ENCODE measurements around the gene PSMA6. TPM values are rescaled to one million over a fixed set of nuclear protein-coding genes. Genes with fewer than 3 reads are reported as not detected.

The PSMA6 gene
- total and polyA plus RNA-seq, 4 donors: 91.6 to 174 (median 103) TPM

DNA sequence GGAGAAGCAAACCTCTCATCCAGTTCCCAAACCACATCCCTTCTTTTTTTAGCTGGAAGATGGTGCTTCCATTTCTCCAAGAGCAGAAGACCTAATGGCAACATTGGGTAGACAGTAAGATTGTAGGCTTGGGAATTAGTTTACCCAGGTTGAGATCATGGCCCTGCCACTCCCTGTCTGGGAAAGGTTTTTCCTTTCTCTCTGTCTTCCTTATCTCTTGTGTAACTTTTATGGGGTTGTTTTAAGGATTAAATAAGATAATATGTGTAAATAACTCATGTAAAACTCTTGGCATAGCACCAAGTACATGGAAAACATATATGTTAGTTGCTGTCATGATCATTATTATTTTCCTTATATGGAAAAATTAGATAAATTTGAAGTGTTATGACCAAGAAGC, 23.2 kb upstream of the PSMA6 start:
- Histone ChIP-seq H3K4me3 (ENCODE audit: low read length in 2 of 2) (no peak overlapping the region), H3K9me3 (ENCODE audit: control insufficient read depth, low read length) (no peaks in the 10 kb centered on the region), H3K27me3 (ENCODE audit: control insufficient read depth in 1 of 2, insufficient read depth in 2 of 2, low read length in 1 of 2) (no peaks in the 10 kb centered on the region), H3K4me1 (ENCODE audit: control insufficient read depth in 1 of 2, insufficient read depth in 2 of 2, low read length in 2 of 2) (no peaks in the 10 kb centered on the region), H3K36me3 (ENCODE audit: control insufficient read depth in 1 of 2, insufficient read depth in 2 of 2, low read length in 1 of 2) (peaks cover 2 to 6% of the 10 kb centered on the region in 2 donors), H3K27ac (ENCODE audit: low read depth in 1 of 2, low read length in 2 of 2) (no peak overlapping the region)
- ATAC-seq (ENCODE audit: low FRiP score) (no peak), DNase-seq (no peak)
- intact Hi-C loops (cut with DNase I): no loop called here

DNA sequence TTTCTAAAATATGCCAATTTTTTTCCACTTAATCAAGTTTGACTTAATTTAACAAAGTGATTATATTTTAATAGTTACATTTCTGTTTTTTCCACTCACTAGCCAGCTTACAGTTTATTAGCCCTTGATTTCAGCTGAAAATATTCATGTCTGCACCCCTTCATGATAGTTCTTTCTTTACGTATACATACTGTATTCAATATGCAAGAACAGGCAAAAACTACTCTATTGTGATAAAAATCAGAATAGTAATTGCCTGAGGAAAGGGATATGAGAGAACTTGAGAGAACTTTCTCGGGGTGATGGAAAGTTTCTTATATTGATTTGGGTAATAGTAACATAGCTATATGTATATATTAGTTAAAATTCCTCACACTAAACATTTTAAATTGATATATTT, 17.4 kb upstream of the PSMA6 start:
- no peak for ATAC-seq (ENCODE audit: low FRiP score)
- H3K36me3 ChIP-seq (ENCODE audit: control insufficient read depth in 1 of 2, insufficient read depth in 2 of 2, low read length in 1 of 2): peaks cover 1 to 12% of the 10 kb centered on the region in 2 donors

DNA sequence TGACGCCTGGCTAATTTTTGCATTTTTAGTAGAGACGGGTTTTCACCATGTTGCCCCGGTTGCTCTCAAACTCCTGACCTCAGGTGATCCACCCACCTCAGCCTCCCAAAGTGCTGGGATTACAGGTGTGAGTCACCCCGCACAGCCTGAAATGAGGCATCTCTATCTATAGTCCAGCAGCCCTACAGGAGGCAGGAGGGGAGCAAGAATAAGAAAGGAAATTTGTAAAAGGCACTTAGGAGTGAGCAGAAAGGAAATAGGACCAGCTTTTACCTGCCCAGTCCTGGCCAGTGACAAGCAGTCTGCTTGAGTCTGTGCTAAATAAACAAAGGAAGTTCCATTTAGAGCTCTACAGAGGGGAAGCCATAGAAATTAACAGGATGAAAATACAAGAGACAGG, 15.0 kb upstream of the PSMA6 start:
- no peak for DNase-seq
- Histone ChIP-seq H3K4me1 (ENCODE audit: control insufficient read depth in 1 of 2, insufficient read depth in 2 of 2, low read length in 2 of 2) (no peaks in the 10 kb centered on the region), H3K36me3 (ENCODE audit: control insufficient read depth in 1 of 2, insufficient read depth in 2 of 2, low read length in 1 of 2) (peaks cover 0 to 9% of the 10 kb centered on the region in 2 donors), H3K9me3 (ENCODE audit: control insufficient read depth, low read length) (no peaks in the 10 kb centered on the region), H3K27ac (ENCODE audit: low read depth in 1 of 2, low read length in 2 of 2) (no peak overlapping the region), H3K27me3 (ENCODE audit: control insufficient read depth in 1 of 2, insufficient read depth in 2 of 2, low read length in 1 of 2) (no peaks in the 10 kb centered on the region), H3K4me3 (ENCODE audit: low read length in 2 of 2) (no peak overlapping the region)
- intact Hi-C loops (cut with DNase I): no loop called here
- no peak for ATAC-seq (ENCODE audit: low FRiP score)
- WGBS, 2 donors: 94 to 96% methylated on average over 4 of the region's 4 CpGs

More for the DNA sequence above, 17.4 kb upstream of the PSMA6 start:
- Histone ChIP-seq H3K4me1 (ENCODE audit: control insufficient read depth in 1 of 2, insufficient read depth in 2 of 2, low read length in 2 of 2) (no peaks in the 10 kb centered on the region), H3K27me3 (ENCODE audit: control insufficient read depth in 1 of 2, insufficient read depth in 2 of 2, low read length in 1 of 2) (no peaks in the 10 kb centered on the region), H3K27ac (ENCODE audit: low read depth in 1 of 2, low read length in 2 of 2) (no peak overlapping the region), H3K4me3 (ENCODE audit: low read length in 2 of 2) (no peak overlapping the region), H3K9me3 (ENCODE audit: control insufficient read depth, low read length) (no peaks in the 10 kb centered on the region)
- WGBS, 2 donors: 74 to 96% methylated on average over 2 of the region's 2 CpGs
- intact Hi-C loops (cut with DNase I): no loop called here
- DNase-seq: no peak

DNA sequence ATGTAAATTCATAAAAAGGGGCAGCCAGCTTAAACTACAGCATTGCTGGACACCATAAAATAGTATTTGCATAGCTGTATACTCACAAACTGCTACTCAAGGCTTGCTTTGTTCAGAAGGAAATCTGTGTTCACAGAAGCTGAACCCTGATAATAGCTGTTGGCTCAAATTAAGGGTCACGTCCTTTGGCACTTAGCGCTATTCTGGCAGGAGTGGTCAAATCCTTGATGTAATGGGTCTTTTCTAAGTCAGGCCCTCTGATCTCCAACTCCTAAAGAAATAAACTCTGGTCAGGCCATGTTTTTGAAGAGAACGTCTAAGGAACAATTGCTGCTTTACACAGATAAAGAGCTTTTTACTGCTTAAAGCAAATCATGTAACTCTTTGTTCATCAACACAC, 12.8 kb upstream of the PSMA6 start:
- Histone ChIP-seq H3K27me3 (ENCODE audit: control insufficient read depth in 1 of 2, insufficient read depth in 2 of 2, low read length in 1 of 2) (no peaks in the 10 kb centered on the region), H3K9me3 (ENCODE audit: control insufficient read depth, low read length) (no peaks in the 10 kb centered on the region), H3K4me3 (ENCODE audit: low read length in 2 of 2) (no peak overlapping the region), H3K27ac (ENCODE audit: low read depth in 1 of 2, low read length in 2 of 2) (no peak overlapping the region), H3K36me3 (ENCODE audit: control insufficient read depth in 1 of 2, insufficient read depth in 2 of 2, low read length in 1 of 2) (peaks cover 0 to 5% of the 10 kb centered on the region in 2 donors), H3K4me1 (ENCODE audit: control insufficient read depth in 1 of 2, insufficient read depth in 2 of 2, low read length in 2 of 2) (no peaks in the 10 kb centered on the region)
- intact Hi-C loops (cut with DNase I): no loop called here
- DNase-seq: no peak
- WGBS, 2 donors: 73 to 82% methylated on average over 3 of the region's 3 CpGs
- ATAC-seq (ENCODE audit: low FRiP score): peak; percentile 26

DNA sequence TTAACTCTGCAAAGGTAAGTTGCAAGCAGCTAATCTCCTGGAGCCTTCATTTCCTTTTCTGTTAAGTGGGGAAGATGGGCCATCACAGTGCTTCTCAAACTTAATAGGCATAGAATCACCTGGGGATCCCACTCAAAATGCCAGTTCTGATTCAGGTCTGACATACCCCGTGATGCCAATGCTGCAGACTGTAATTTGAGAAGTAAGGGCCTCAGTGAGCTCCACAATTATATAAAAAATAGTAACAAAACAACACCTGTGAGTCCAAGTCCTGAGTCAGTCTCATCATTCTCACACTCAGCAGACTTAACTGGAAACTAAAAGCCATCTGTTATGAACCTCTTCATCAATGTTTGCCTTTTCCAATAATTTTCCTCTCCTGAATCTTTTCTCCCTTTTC, 10.8 kb upstream of the PSMA6 start:
- WGBS, 2 donors: 94 to 98% methylated on average over 1 of the region's 1 CpG
- ATAC-seq (ENCODE audit: low FRiP score) (no peak), DNase-seq (no peak)
- Histone ChIP-seq H3K4me1 (ENCODE audit: control insufficient read depth in 1 of 2, insufficient read depth in 2 of 2, low read length in 2 of 2) (no peaks in the 10 kb centered on the region), H3K27me3 (ENCODE audit: control insufficient read depth in 1 of 2, insufficient read depth in 2 of 2, low read length in 1 of 2) (no peaks in the 10 kb centered on the region), H3K9me3 (ENCODE audit: control insufficient read depth, low read length) (no peaks in the 10 kb centered on the region), H3K27ac (ENCODE audit: low read depth in 1 of 2, low read length in 2 of 2) (no peak overlapping the region), H3K4me3 (ENCODE audit: low read length in 2 of 2) (no peak overlapping the region), H3K36me3 (ENCODE audit: control insufficient read depth in 1 of 2, insufficient read depth in 2 of 2, low read length in 1 of 2) (peaks cover 0 to 4% of the 10 kb centered on the region in 2 donors)
- intact Hi-C loops (cut with DNase I): no loop called here

DNA sequence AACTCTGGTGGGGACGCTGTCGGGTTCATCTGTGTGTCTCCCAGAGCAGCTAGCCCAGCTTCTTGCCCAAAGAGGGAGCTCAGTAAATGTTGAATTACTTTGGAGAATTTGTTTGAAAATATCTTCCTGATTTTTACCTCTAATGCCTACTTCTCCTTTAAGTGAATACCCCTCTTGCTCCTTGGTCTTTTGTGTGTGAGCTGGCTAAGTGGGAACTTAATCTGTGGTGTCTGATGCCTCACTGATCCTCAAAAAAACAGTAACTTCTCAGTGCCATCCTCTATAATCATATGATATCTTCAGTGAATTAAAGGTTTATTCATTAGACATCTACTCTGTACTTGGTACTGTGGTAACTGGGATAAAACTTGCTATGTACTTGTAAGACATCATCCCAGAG, 7.7 kb upstream of the PSMA6 start:
- no peaks in the 10 kb centered on the region for H3K27me3 ChIP-seq (ENCODE audit: control insufficient read depth in 1 of 2, insufficient read depth in 2 of 2, low read length in 1 of 2)
- WGBS, 2 donors: 92 to 98% methylated on average over 2 of the region's 2 CpGs

DNA sequence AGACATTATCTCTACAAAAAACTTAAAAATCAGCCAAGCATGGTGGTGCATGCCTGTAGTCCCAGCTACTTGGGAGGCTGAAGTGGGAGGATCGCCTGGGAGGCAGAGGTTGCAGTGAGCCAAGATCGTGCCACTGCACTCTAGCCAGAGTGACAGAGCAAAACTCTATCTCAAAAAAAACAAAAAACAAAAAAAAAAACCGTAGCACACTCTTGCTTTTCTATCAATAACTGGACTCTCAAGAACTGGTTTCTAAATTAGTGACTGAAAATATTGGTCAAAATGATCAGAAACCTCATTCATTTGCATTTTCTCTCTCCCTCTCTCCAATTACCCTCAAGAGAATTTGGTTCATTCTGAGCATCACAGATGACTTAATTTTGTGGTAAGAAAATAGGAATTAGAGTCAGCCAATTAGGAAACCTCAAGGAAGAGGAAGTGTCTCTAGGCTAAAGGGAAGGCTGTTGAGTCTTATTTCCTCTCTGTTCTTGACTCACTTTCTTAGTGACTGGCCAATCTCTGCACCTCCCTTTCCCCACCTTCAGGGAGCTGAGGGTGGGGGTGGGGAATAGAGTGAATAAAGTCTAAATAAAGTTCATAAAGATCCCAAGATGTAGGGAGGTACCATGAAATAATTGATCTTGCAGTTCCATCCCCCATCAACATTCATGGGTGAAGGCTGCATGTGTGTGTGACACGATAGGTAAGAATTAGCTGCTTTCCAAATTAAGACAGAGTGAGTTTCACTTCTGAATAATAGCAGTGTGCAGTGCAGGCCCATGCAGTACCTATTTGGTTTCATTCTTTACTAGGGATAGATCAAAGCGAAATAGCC, 6.8 kb upstream of the PSMA6 start:
- no peaks in the 10 kb centered on the region for H3K4me1 ChIP-seq (ENCODE audit: control insufficient read depth in 1 of 2, insufficient read depth in 2 of 2, low read length in 2 of 2)
- H3K4me3 ChIP-seq (ENCODE audit: low read length in 2 of 2): no peak overlapping the region
- WGBS, 2 donors: 77 to 86% methylated on average over 5 of the region's 5 CpGs
- intact Hi-C loops (cut with DNase I): no loop called here
- no peaks in the 10 kb centered on the region for H3K27me3 ChIP-seq (ENCODE audit: control insufficient read depth in 1 of 2, insufficient read depth in 2 of 2, low read length in 1 of 2)
- ATAC-seq (ENCODE audit: low FRiP score) (peak; percentile 37), DNase-seq (no peak)
- H3K27ac ChIP-seq (ENCODE audit: low read depth in 1 of 2, low read length in 2 of 2): no peak overlapping the region
- no peaks in the 10 kb centered on the region for H3K36me3 ChIP-seq (ENCODE audit: control insufficient read depth in 1 of 2, insufficient read depth in 2 of 2, low read length in 1 of 2)
- H3K9me3 ChIP-seq (ENCODE audit: control insufficient read depth, low read length): no peaks in the 10 kb centered on the region

More for the DNA sequence above, 7.7 kb upstream of the PSMA6 start:
- H3K4me1 ChIP-seq (ENCODE audit: control insufficient read depth in 1 of 2, insufficient read depth in 2 of 2, low read length in 2 of 2): no peaks in the 10 kb centered on the region
- H3K4me3 ChIP-seq (ENCODE audit: low read length in 2 of 2): no peak overlapping the region
- DNase-seq (no peak), ATAC-seq (ENCODE audit: low FRiP score) (no peak)
- H3K9me3 ChIP-seq (ENCODE audit: control insufficient read depth, low read length): no peaks in the 10 kb centered on the region
- intact Hi-C loops (cut with DNase I): no loop called here
- H3K27ac ChIP-seq (ENCODE audit: low read depth in 1 of 2, low read length in 2 of 2): no peak overlapping the region
- no peaks in the 10 kb centered on the region for H3K36me3 ChIP-seq (ENCODE audit: control insufficient read depth in 1 of 2, insufficient read depth in 2 of 2, low read length in 1 of 2)

DNA sequence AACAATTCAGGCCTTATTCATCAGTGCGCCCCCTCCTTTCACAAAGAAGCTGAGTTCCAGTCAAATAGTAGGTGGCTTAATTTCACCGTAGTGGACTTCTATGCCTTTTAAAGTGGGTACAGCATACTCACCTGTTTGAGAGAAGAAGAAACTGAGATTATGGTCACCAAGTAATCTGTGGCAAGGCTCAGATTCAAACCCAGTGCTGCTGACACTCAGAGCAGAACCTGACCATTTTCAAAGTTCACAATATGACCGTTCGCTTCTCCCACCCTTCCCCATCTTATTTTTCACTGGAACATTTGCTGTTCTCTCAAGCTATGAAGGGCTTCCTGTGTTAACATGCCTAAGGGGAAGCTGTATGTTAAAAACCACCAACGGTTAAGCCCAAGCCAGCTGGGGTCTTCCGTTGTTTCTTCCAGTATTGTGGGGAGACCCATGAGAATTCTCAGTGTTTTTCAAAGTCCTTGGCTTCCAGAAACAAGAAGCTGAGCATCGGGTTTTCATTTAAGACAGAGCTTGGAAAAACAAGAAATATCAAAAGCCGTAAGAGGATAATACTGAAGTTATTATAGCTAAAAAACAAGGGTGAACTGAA, 6.1 kb upstream of the PSMA6 start:
- Histone ChIP-seq H3K36me3 (ENCODE audit: control insufficient read depth in 1 of 2, insufficient read depth in 2 of 2, low read length in 1 of 2) (no peaks in the 10 kb centered on the region), H3K4me1 (ENCODE audit: control insufficient read depth in 1 of 2, insufficient read depth in 2 of 2, low read length in 2 of 2) (no peaks in the 10 kb centered on the region), H3K9me3 (ENCODE audit: control insufficient read depth, low read length) (no peaks in the 10 kb centered on the region), H3K27me3 (ENCODE audit: control insufficient read depth in 1 of 2, insufficient read depth in 2 of 2, low read length in 1 of 2) (no peaks in the 10 kb centered on the region), H3K4me3 (ENCODE audit: low read length in 2 of 2) (no peak overlapping the region), H3K27ac (ENCODE audit: low read depth in 1 of 2, low read length in 2 of 2) (no peak overlapping the region)
- no peak for ATAC-seq (ENCODE audit: low FRiP score)
- no peak for DNase-seq
- WGBS, 2 donors: 83 to 86% methylated on average over 8 of the region's 8 CpGs
- intact Hi-C loops (cut with DNase I): no loop called here

DNA sequence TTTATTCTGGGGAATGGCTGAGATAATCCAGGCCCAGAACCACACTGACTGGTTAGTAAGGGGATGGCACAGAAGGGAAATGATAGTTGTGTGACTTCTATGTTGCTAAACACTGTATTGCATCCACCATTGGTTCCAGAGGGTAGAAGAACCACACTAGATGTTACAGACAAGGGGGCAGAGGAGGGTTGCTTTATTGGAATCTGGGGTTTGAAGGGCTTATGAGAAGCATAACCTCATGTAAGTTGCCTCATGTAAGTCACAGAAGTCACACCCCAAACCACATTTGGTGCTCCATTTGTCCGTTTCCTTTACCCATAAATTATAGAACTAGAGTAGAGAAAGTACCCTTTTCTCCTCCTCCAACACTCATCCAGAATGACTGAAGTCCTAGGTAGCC, 5.5 kb upstream of the PSMA6 start:
- H3K36me3 ChIP-seq (ENCODE audit: control insufficient read depth in 1 of 2, insufficient read depth in 2 of 2, low read length in 1 of 2): no peaks in the 10 kb centered on the region
- no peak for ATAC-seq (ENCODE audit: low FRiP score)
- DNase-seq: no peak
- 75 to 83% methylated on average over 1 of the region's 1 CpG for WGBS, 2 donors
- no peak overlapping the region for H3K4me3 ChIP-seq (ENCODE audit: low read length in 2 of 2)
- intact Hi-C loops (cut with DNase I): no loop called here
- H3K4me1 ChIP-seq (ENCODE audit: control insufficient read depth in 1 of 2, insufficient read depth in 2 of 2, low read length in 2 of 2): no peaks in the 10 kb centered on the region
- no peaks in the 10 kb centered on the region for H3K27me3 ChIP-seq (ENCODE audit: control insufficient read depth in 1 of 2, insufficient read depth in 2 of 2, low read length in 1 of 2)
- H3K27ac ChIP-seq (ENCODE audit: low read depth in 1 of 2, low read length in 2 of 2): no peak overlapping the region
- no peaks in the 10 kb centered on the region for H3K9me3 ChIP-seq (ENCODE audit: control insufficient read depth, low read length)

Measured in aorta (tissue), 5 donors.